Measurements from ENCODE around the gene PARVB.
A peak's percentile ranks its signal among the peaks of the same experiment; 100 is the strongest.
"Not testable (repeated sequence)": the region's sequence is repeated elsewhere in the genome, so short reads cannot be mapped to it uniquely, and the experiment has no call there.

PARVB gene

DNA sequence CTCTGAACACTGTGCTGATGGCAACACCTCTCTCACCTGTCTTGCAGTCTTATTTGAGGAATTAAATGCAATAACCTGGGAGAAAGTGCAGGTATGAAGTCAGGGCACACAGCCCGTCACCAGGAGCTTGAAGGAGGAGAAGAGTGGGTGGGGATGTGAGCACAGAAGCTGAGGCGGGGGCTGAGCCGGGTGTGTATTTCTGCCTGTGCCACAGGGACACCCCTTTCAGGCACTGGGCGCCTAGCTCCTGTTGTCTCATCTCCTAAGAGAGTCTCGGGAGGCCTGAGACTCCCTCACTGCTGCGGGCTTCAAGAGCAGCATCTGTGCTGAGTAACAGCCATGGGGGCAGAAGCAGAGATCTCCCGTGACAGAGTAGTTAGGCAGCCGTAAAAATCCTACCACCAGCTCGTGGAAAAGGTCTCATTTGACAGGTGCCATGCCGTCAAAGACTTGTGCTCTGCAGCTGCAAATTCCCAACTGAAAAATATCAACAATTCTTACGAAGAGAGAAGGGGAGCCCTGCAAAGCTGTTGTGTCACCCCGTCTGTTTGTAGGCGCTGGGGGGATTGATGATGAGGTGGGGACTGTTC lies 26.8 kb downstream of the PARVB start:
- DNase-seq, result peak in 4 of 51 donors; percentile 6 to 30 (median 16)

- no peak for DNase-seq
Measured at GRCh38 chr22:44051358-44051757, 27.3 kb downstream of the PARVB start.

DNA sequence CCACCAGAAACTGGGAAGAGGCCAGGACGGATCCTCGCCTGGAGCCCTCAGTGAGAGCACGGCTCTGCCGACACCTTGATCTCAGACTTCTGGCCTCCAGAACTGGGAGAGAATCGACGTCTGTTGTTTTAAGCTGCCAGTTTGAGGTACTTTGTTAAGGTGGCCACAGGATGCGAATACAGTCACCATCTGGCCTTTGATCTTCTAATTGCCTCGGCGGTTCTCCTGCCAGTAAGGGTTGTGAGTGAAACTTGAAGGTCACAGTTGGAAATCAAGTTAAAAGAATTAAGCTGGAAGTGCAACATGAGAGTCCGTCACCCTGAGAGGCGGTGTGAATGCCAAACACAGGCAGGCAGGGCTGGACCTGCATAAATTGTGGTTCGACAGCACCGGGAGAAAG lies 27.9 kb downstream of the PARVB start:
- DNase-seq, result no peak

GRCh38 chr22:44055805-44056204 lies 31.7 kb downstream of the PARVB start:
- no peak for DNase-seq

GRCh38 chr22:44056649-44057048 lies 32.5 kb downstream of the PARVB start:
- DNase-seq, result not testable (repeated sequence)

DNA sequence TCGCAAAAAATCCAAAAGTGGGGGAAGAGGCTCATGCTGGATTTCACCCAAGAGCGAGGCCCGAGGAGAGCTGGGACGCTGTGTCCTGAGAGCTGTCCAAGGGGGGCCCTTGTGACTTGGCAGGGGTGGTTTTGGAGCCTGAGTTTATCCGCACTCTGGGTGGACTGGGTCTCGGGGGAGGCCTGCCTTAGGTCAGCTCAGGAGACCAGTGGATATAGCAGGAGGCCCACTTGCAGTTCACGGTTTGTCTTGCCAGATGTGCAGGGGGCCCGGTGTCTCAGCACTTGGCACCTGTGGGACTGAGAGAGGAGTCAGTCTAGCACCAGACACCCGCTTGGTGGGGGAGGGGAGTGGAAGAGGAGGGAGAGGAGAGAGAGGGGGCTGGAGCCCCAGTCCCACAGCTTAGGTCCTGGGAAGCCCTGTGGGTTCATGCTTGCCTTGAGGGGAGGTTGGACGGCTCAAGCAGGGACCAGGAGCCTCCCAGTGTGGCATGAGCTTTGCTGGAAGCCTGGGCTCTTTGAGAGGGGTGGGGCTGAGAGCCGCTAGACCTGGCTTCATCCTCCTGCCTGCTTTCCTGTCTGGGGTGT lies 33.4 kb downstream of the PARVB start:
- DNase-seq, result peak in 25 of 51 donors; percentile 8 to 67 (median 31)

DNA sequence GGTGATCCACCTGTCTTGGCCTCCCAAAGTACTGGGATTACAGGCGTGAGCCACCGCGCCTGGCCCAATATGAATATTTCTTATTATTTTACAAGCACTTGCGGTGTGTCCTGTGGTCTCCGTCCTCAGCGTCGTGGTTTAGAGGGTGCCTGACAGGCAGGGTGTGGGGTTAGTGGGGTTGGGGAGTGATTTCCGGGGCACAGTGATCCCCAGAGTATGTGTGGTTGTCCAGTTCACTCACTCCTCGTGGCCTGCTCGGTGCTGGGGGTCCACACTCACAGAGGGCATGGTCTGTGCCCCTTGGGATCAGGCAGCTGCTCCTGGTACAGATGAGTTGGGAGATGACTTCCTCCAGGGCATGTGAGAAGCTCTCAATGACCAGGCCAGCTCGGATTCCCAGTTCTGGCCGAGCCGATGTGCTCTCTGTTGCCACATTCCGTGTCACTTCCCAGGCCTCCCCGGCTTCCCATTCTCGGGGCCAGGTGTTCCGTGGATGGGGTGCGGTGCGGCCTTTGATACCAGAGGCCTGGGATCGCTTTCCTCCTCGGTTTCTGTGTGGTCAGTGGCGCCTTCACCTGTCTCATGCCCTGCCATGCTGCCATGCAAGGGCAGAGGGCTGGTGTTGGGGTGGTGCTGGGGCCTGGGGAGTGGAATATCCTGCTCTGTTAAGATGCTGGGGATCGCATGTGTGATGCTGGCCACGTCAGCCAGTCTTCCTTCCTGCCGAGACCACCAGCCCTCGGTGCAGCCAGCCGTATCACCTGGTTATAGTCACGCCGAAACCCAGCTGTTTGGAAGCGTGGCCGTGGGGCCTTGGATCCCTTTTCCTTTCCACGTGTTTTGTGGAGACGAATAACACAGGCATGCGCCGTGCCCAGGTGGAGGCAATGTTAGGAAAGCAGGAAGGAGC lies 39.6 kb downstream of the PARVB start:
- DNase-seq, result no peak

GRCh38 chr22:44067033-44067432 lies 42.9 kb downstream of the PARVB start:
- no peak for DNase-seq

- no peak for DNase-seq
Measured at GRCh38 chr22:44067901-44068300, 43.8 kb downstream of the PARVB start.

DNA sequence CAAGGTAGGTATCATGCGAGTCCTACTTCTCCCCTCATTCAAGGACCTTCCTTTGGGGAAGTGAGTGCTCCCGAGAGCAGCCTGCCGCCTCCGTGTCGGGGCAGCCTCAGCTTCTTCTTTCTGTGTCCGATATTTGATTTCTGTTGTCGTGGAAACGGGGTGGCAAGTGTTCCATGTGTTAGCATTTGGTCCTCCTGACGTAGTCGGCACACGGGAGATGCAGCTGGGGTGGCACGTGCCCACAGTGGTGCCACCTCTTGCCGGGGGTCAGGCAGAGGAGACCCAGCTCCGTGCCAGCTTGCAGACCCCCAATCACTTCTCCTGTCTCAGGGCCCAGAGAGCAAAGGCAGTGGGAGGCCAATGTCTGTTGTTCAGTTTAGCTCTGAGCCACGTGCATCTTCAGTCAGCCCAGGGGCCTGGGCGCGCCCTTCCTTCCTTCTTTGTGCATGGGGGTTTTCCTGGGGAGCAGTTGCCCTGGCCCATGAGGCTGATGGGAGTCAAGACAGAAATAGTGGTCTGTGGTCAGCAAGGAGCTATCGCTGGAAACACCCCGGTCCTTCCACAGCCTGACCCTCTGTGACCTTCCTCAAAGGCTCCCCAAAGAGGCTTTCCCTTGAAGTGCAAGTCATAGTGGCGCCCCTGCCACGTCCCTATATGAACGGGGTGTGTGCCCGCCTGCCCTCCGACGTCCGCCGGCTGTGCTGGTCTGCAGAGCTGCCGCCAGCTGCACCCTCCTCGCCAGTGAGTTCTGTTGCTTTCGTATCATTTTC lies 44.5 kb downstream of the PARVB start:
- DNase-seq, result peak in 18 of 51 donors; percentile 9 to 53 (median 24)

DNA sequence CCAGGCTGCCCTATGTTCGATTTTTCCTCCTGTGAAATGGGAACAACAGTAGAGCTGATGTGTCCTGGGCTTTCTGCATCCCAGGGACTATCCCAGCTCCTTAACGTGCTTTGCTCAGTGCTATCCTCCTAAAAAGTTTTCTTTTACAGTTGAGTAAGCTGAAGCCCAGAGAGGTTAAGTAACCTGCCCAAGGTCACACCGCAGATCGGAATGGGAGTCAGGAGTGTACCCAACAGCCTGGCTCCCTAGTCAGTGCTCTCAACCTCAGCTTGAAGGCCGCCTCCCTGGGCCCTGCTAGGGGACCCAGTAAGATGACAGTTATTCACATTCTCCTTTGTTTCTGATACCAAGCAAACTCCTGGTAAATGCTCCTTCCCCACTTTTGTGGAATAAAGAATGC lies 45.9 kb downstream of the PARVB start:
- no peak for DNase-seq

DNA sequence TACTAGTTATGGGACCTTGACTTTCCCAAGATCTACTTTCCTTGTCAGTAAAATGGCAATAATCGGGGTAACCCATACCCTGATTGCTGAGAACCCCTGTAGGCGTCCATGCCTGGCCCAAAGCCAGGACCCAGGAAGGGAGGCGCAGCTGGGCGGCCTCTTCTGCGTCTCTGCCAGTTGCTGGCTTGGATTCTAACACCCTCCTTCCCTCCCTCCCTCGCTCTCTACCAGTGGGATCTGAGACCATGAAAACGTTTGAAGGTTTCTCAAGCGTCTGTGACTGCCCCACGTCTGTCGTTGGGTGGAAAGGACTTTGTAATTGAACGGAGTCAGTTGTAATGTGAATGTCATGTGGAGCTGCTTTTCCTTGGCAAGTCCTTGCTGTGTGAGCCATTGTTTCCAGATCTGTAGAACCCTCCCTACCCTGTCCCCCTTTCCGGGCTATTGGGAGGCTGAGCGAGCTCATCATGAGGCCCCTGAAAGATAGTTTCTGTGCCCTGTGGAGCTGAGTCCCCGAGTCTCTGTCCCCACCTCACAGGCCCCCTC lies 47.8 kb downstream of the PARVB start:
- no peak for DNase-seq

DNA sequence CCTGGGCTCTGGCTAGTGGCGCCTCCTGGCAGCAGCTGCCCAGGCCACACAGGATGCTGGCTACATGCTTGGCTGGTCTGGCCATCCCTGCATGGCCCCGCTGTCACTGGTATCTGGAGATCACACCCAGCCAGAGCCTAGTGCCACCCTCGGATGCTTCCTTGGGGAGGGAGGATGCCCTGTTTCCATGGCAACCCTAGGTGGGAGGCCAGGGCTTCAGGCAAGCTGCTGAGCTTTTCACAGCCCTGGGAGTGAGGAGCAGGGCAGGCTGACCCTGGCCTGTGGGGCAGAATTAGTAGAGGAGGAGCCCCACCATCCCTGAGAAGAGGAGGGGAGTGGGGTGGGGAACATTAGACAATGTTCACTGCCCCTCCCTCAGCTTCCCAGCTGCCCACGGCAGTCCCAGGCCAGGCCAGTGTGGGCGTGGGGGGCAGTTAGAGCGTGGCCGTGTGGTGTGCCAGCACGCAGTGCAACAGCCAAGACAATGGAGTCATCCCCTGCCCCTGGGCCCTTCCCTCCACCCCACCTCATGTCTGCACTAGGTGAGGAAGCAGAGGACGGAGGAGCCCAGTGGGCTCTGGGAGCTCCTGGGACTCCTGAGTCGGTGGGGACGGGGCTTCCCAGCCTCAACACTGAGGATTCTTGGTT lies 50.4 kb downstream of the PARVB start:
- peak in 7 of 51 donors; percentile 6 to 35 (median 11) for DNase-seq

- DNase-seq, result no peak
Measured at GRCh38 chr22:44075022-44075421, 50.9 kb downstream of the PARVB start.

DNA sequence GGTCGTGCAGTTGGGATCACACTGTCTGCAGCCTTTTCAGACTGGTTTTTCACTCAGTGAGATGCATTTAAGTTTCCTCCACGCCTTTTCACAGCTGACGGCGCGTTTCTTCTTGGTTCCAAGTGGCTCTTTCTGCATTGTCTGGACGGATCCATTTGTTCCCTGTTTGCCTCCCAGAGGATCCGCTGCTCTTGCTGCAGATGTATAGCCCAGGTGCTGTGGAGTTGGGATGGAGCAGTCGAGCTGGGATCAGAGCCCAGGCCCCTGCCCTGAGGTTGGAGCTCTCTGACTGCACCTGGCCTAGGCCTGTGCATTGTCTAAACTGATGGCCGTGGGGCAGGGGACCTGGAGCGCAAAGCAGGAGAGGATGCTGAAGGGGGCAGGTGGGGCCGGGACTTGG lies 51.6 kb downstream of the PARVB start:
- DNase-seq, result no peak

- no peak for DNase-seq
Measured at GRCh38 chr22:44076825-44077224, 52.7 kb downstream of the PARVB start.

DNA sequence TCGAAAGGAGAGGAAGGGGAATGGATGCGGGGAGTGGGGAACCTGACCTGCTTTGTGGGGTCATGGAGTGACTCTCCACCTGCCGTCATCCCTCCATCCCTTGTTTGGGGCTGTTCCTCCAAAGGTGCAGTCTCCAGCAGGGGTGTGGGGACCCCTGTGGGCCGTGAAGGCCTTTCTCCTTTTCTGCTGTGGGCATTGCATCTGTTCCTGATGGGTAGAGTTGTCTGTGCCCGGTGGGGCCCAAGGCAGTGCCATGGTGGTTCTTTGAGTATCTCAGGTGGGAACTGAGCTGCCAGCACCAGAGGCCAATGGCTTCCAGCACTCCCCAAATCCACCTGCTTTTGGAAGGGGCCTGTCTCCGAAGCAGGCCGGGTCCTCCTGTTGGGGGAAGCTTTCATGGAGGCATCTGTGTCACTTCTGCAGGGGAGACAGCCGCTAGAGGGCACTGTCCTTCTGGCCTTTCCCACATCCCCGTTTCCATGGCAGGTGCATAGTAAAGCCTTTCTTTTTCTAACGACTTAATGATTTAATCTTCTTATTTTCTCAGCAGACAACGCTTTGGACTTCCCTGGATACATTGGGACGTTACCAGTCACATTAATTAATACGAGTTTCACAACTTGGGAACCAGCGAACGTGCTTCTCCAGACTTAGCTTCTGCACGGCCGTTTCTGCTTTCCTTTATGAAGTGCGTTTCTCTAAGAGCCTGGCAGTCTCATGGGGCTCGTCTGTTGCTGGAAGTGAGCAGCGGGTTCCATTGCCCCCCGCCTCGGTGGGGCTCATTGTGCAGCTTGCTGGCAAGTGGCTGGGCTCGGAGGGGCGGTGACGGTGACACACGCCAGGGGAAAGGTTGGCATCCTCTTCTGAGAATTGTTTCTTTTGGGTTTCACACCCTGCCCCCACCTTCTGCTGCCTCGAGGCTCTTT lies 57.1 kb downstream of the PARVB start:
- peak in 44 of 51 donors; percentile 10 to 82 (median 56) for DNase-seq

GRCh38 chr22:44082801-44083200 lies 58.7 kb downstream of the PARVB start:
- no peak for DNase-seq

DNA sequence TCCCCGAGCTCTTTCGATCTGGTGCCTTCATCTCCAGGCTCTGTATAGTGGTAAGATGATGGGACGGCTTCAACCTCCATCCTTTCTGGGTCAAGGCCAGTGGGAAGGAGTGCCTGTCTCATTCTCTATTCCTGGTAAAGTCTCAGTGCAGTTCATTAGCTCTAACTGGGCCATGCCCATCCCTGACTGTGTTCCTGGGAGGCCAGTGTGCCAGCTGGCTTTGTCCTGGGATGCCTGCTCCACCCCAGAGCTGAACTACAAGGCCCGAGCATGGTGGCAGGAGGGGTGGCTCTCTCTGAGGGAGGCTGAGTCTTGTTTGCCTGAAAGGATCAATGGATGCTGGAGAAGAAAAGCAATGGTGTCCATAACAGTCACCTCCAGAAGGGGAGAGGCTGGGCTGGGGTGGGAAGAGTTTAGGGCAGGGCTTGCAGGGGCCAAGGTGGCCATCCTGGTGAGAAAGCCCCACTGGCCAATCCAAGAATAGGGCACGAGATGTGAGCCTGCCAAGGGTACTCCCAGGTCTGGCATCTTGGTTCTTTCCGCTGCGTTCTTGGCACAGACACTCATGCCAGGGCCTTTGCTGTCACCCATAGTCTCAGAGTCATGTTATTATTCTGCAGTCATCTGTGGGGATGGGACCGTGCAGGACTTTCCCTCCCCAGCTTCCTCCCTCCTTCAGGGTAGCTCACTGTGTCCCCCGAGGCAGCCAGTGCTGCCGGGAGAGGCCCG lies 60.1 kb downstream of the PARVB start:
- DNase-seq, result no peak

Data from hypothalamus (tissue), 51 donors.